CD14-positive monocyte (primary cell): ENCODE results near the gene CDC42EP4. TPM values are rescaled to one million over a fixed set of nuclear protein-coding genes. Genes with fewer than 3 reads are reported as not detected.

ENCODE experiments used
- DNase-seq, 3 donors: peaks; one replicate each; pipeline ENCODE4 v3.0.0-alpha.2; 2011 to 2022
- H2AFZ ChIP-seq: 2 replicates; pipeline ENCODE4 v1.6.0; 2012; ENCODE audit warnings: mild to moderate bottlenecking, low read depth, low read length, inconsistent platforms; ENCODE audit not compliant: insufficient read depth, poor library complexity, severe bottlenecking
- H3K27ac ChIP-seq, 2 donors: 1 replicate in 1 of 2; 2 replicates in 1 of 2; pipeline ENCODE4 v1.5.1; 2012 to 2013; ENCODE audit warnings: low read length in 2 of 2, control low read depth in 1 of 2, inconsistent platforms in 1 of 2, low read depth in 1 of 2, mild to moderate bottlenecking in 1 of 2
- H3K27me3 ChIP-seq, 2 donors: one replicate each; pipeline versions ENCODE4 v1.6.0 to v1.6.1; 2011 to 2013; ENCODE audit warnings: low read length in 2 of 2; ENCODE audit not compliant: control insufficient read depth in 2 of 2, insufficient read depth in 2 of 2
- H3K36me3 ChIP-seq, 2 donors: replicated peaks in 1 of 2; 1 replicate in 1 of 2; 2 replicates in 1 of 2; pipeline versions ENCODE4 v1.5.1 to v1.6.1; 2012 to 2013; ENCODE audit warnings: low read length in 2 of 2, control low read depth in 1 of 2, inconsistent platforms in 1 of 2, mild to moderate bottlenecking in 1 of 2; ENCODE audit not compliant: insufficient read depth in 2 of 2, control insufficient read depth in 1 of 2
- H3K4me1 ChIP-seq, 2 donors: 1 replicate in 1 of 2; 2 replicates in 1 of 2; pipeline versions ENCODE4 v1.5.1 to v1.6.1; 2012 to 2013; ENCODE audit warnings: low read length in 2 of 2, control low read depth in 1 of 2, inconsistent platforms in 1 of 2, mild to moderate bottlenecking in 1 of 2, moderate library complexity in 1 of 2; ENCODE audit not compliant: insufficient read depth in 2 of 2, control insufficient read depth in 1 of 2
- H3K4me2 ChIP-seq: replicated peaks from 2 replicates; pipeline ENCODE3; 2012; ENCODE audit warnings: low read length, moderate library complexity, mild to moderate bottlenecking; ENCODE audit not compliant: poor library complexity, severe bottlenecking; ENCODE audit errors: extremely low read depth
- H3K4me3 ChIP-seq, 3 experiments: fragments of 200-600 bp in 1 of 3; sonication (generic) in 1 of 3; replicated peaks in 1 of 3; 1 replicate in 2 of 3; 2 replicates in 1 of 3; pipeline ENCODE4 v1.5.1; 2011 to 2013; ENCODE audit warnings: low read length in 3 of 3, mild to moderate bottlenecking in 3 of 3, control low read depth in 2 of 3, low read depth in 2 of 3, inconsistent platforms in 1 of 3, moderate library complexity in 1 of 3
- H3K79me2 ChIP-seq: 2 replicates; pipeline ENCODE4 v1.6.0; 2012; ENCODE audit warnings: mild to moderate bottlenecking, control low read depth, inconsistent platforms, low read length, moderate library complexity; ENCODE audit not compliant: insufficient read depth
- H3K9ac ChIP-seq: 2 replicates; pipeline ENCODE4 v1.6.0; 2017; ENCODE audit warnings: low read length, mild to moderate bottlenecking; ENCODE audit not compliant: insufficient read depth, poor library complexity, severe bottlenecking
- H3K9me3 ChIP-seq, 2 donors: replicated peaks in 1 of 2; 1 replicate in 1 of 2; 2 replicates in 1 of 2; pipeline versions ENCODE4 v1.5.1 to v1.6.1; 2012 to 2013; ENCODE audit warnings: low read length in 2 of 2, control low read depth in 1 of 2; ENCODE audit not compliant: control insufficient read depth in 1 of 2, insufficient read depth in 1 of 2
- H4K20me1 ChIP-seq: 2 replicates; pipeline ENCODE4 v1.6.0; 2012; ENCODE audit warnings: mild to moderate bottlenecking, low read length, control low read depth, moderate library complexity; ENCODE audit not compliant: insufficient read depth
- H3K27ac Mint-ChIP-seq, 7 donors: one replicate each; pipeline ENCODE4 v1.8.0; 2020; ENCODE audit warnings: mild to moderate bottlenecking in 7 of 7, mixed read lengths in 7 of 7, moderate library complexity in 6 of 7, inconsistent platforms in 2 of 7
- H3K27me3 Mint-ChIP-seq, 3 donors: one replicate each; pipeline ENCODE4 v1.8.0; 2021 to 2022; ENCODE audit warnings: low read depth in 3 of 3, mild to moderate bottlenecking in 3 of 3, mixed read lengths in 3 of 3, moderate library complexity in 3 of 3, inconsistent platforms in 1 of 3
- H3K36me3 Mint-ChIP-seq, 2 donors: one replicate each; pipeline ENCODE4 v1.8.0; 2020; ENCODE audit warnings: mixed read lengths in 2 of 2, inconsistent platforms in 1 of 2, mild to moderate bottlenecking in 1 of 2
- H3K4me1 Mint-ChIP-seq: one replicate; pipeline ENCODE4 v1.8.0; 2020; ENCODE audit warnings: mild to moderate bottlenecking, mixed read lengths
- H3K4me3 Mint-ChIP-seq, 2 donors: one replicate each; pipeline ENCODE4 v1.8.0; 2020; ENCODE audit warnings: mild to moderate bottlenecking in 2 of 2, mixed read lengths in 2 of 2, moderate library complexity in 1 of 2
- H3K9me3 Mint-ChIP-seq, 7 donors: one replicate each; pipeline ENCODE4 v1.8.0; 2020 to 2022; ENCODE audit warnings: mixed read lengths in 7 of 7, mild to moderate bottlenecking in 6 of 7, moderate library complexity in 6 of 7, inconsistent platforms in 2 of 7
- WGBS: methylation state at CpG from one replicate; pipeline ENCODE4 v1.1.5; 2013; ENCODE audit warnings: missing lambda C conversion rate; ENCODE audit not compliant: insufficient coverage; 5-methylcytosine and 5-hydroxymethylcytosine counted together
- intact Hi-C, 2 donors: fragments of 100-400 bp; cut with micrococcal nuclease; formaldehyde crosslinking; loops; one replicate each; pipeline versions ENCODE4 v1.15.0 to v1.15.1; 2023
- polyA plus RNA-seq, 3 donors: library from polyadenylated mRNA; depleted of rRNA in 1 of 3; unstranded in 2 of 3; stranded (reverse) in 1 of 3; fragments of 300-500 nt in 2 of 3; fragments of >200 nt in 1 of 3; fragmentation: Illumina TruSeq in 2 of 3; gene quantifications; 1 replicate in 2 of 3; 2 replicates in 1 of 3; pipeline ENCODE4 v1.2.3, GENCODE V29; 2012 to 2021
- TF ChIP-seq, protein P1 (sequence below): fragments of 200-600 bp; IDR thresholded peaks from one replicate; pipeline ENCODE4 v1.8.0; 2022; ENCODE audit warnings: antibody characterized with exemption, mild to moderate bottlenecking

Gene CDC42EP4
- polyA plus RNA-seq, 3 donors = 6.4 to 12.7 (median 6.6) TPM

DNA sequence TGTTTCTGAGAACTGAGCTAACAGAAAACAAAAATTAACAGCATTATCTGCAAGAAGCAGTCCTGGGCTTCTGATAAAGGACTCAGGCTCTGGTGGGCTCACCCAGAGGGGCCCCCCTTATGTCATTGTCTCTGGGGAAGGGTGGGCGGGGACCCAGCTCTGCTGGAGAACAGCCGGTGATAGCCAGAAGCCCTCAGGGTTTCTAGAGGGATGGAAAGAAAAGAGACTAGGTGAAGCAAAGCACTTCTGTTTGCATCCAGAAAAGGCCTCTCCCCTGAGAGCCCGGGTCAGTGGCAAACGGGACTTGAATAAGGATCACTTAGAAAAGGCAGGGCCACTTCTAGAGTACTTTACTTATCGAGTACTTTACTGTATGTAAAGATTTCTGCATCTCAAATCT, 7.0 kb upstream of the CDC42EP4 start:
- 95% methylated on average over 2 of the region's 5 CpGs for WGBS
- Mint-ChIP-seq H3K4me1 (peaks cover 3% of the 10 kb centered on the region), H3K4me3 (no peak overlapping the region), H3K9me3 (peaks cover 2 to 10% (median 7%) of the 10 kb centered on the region in 7 donors), H3K27ac (no peak overlapping the region), H3K27me3 (peaks cover 1 to 7% (median 6%) of the 10 kb centered on the region in 3 donors), H3K36me3 (no peaks in the 10 kb centered on the region)
- H3K9me3 ChIP-seq = peaks cover 0 to 8% of the 10 kb centered on the region in 2 donors
- H3K27me3 ChIP-seq = no peaks in the 10 kb centered on the region
- TF ChIP-seq, protein P1, sequence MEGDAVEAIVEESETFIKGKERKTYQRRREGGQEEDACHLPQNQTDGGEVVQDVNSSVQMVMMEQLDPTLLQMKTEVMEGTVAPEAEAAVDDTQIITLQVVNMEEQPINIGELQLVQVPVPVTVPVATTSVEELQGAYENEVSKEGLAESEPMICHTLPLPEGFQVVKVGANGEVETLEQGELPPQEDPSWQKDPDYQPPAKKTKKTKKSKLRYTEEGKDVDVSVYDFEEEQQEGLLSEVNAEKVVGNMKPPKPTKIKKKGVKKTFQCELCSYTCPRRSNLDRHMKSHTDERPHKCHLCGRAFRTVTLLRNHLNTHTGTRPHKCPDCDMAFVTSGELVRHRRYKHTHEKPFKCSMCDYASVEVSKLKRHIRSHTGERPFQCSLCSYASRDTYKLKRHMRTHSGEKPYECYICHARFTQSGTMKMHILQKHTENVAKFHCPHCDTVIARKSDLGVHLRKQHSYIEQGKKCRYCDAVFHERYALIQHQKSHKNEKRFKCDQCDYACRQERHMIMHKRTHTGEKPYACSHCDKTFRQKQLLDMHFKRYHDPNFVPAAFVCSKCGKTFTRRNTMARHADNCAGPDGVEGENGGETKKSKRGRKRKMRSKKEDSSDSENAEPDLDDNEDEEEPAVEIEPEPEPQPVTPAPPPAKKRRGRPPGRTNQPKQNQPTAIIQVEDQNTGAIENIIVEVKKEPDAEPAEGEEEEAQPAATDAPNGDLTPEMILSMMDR = no peak
- no peak overlapping the region for H3K27ac ChIP-seq
- H3K36me3 ChIP-seq = no peaks in the 10 kb centered on the region
- no peaks in the 10 kb centered on the region for H3K4me1 ChIP-seq
- H2AFZ ChIP-seq = no peak overlapping the region
- H3K79me2 ChIP-seq = no peaks in the 10 kb centered on the region
- no peak overlapping the region for H3K9ac ChIP-seq
- intact Hi-C loops = no loop called here
- no peak overlapping the region for H3K4me3 ChIP-seq
- no peaks in the 10 kb centered on the region for H4K20me1 ChIP-seq
- no peak for DNase-seq
- no peak overlapping the region for H3K4me2 ChIP-seq

DNA sequence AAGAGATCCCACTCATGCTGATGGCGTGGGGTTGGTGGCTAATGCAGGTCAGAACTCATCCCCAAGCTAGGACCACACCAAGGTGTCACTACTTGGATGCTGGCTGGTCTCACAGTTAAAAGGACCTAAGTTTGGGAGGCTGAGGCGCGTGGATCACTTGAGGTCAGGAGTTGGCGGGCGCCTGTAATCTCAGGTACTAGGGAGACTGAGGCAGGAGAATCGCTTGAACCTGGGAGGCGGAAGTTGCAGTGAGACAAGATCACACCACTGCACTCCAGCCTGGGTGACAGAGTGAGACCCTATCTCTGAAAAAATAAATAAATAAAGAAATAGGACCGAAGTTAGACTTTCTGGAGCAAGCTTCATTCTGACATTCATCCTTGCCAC, 6.6 kb upstream of the CDC42EP4 start:
- H3K9ac ChIP-seq = no peak overlapping the region
- no peaks in the 10 kb centered on the region for H3K36me3 Mint-ChIP-seq

More for the DNA sequence above, 6.6 kb upstream of the CDC42EP4 start:
- no peak for DNase-seq
- Histone ChIP-seq H3K27me3 (no peaks in the 10 kb centered on the region), H3K4me2 (no peak overlapping the region), H3K79me2 (no peaks in the 10 kb centered on the region), H3K9me3 (peaks cover 0 to 8% of the 10 kb centered on the region in 2 donors), H3K4me3 (no peak overlapping the region), H2AFZ (no peak overlapping the region), H3K4me1 (no peaks in the 10 kb centered on the region), H4K20me1 (no peaks in the 10 kb centered on the region), H3K27ac (no peak overlapping the region), H3K36me3 (no peaks in the 10 kb centered on the region)
- H3K27me3 Mint-ChIP-seq = peaks cover 1 to 6% (median 6%) of the 10 kb centered on the region in 3 donors
- peaks cover 4% of the 10 kb centered on the region for H3K4me1 Mint-ChIP-seq
- WGBS = 100% methylated on average over 5 of the region's 8 CpGs
- H3K4me3 Mint-ChIP-seq = no peak overlapping the region
- no peak overlapping the region for H3K27ac Mint-ChIP-seq
- H3K9me3 Mint-ChIP-seq = peaks cover 2 to 10% (median 7%) of the 10 kb centered on the region in 7 donors
- intact Hi-C loops = no loop called here
- TF ChIP-seq, protein P1 = no peak
